PC-3 (cell line): ENCODE results near the gene GABRB3. TPM values are rescaled to one million over a fixed set of nuclear protein-coding genes. Genes with fewer than 3 reads are reported as not detected.

ENCODE experiments used
- ATAC-seq: fragments of 200-7000 bp; cut with Tn5 transposase; 2 replicates; pipeline ENCODE4 v1.9.1; 2020; ENCODE audit warnings: mild to moderate bottlenecking, moderate library complexity
- BruUV-seq: library from RNA; stranded (reverse); fragments of 400-500 nt; replicated peaks from 2 replicates; lab custom pipeline; 2021; lab: Mats Ljungman, UMichigan
- CTCF ChIA-PET: fragments of 300-600 bp; sonication (Branson Sonifier 250); formaldehyde crosslinking; loops from one replicate; lab custom pipeline; 2022; ENCODE audit warnings: antibody characterized with exemption; lab: Charles Lee
- POLR2A ChIA-PET: fragments of 300-600 bp; sonication (Branson Sonifier 250); formaldehyde crosslinking; loops from one replicate; lab custom pipeline; 2022; ENCODE audit warnings: antibody characterized with exemption; ENCODE audit not compliant: unreplicated experiment; lab: Charles Lee
- DNase-seq: peaks from one replicate; pipeline ENCODE4 v3.0.0-alpha.2; 2015
- H2AFZ ChIP-seq: fragments of 300-600 bp; sonication (generic); 2 replicates; pipeline ENCODE4 v1.6.0; 2016; ENCODE audit warnings: antibody characterized with exemption, low read length
- H3F3A ChIP-seq: fragments of 300-600 bp; sonication (generic); one replicate; pipeline ENCODE4 v1.6.0; 2017; ENCODE audit warnings: antibody characterized with exemption, low read length, control low read depth, mild to moderate bottlenecking; ENCODE audit not compliant: unreplicated experiment
- H3K27ac ChIP-seq: fragments of 300-600 bp; sonication (generic); 2 replicates; pipeline ENCODE4 v1.5.1; 2016; ENCODE audit warnings: mild to moderate bottlenecking, low read length
- H3K27me3 ChIP-seq: fragments of 300-600 bp; sonication (generic); 2 replicates; pipeline ENCODE4 v1.6.1; 2016; ENCODE audit warnings: low read length, mixed read lengths
- H3K36me3 ChIP-seq: fragments of 300-600 bp; sonication (generic); 2 replicates; pipeline ENCODE4 v1.6.1; 2016; ENCODE audit warnings: low read depth, mixed run types, low read length, mixed read lengths
- H3K4me1 ChIP-seq: fragments of 300-600 bp; sonication (generic); 2 replicates; pipeline ENCODE4 v1.5.1; 2016; ENCODE audit warnings: low read length; ENCODE audit not compliant: insufficient read depth
- H3K4me2 ChIP-seq: fragments of 300-600 bp; sonication (generic); 2 replicates; pipeline ENCODE4 v1.6.0; 2016; ENCODE audit warnings: low read length
- H3K4me3 ChIP-seq: fragments of 300-600 bp; sonication (generic); 2 replicates; pipeline ENCODE4 v1.5.1; 2016; ENCODE audit warnings: mild to moderate bottlenecking, low read length, mixed read lengths
- H3K79me2 ChIP-seq: fragments of 300-600 bp; sonication (generic); 2 replicates; pipeline ENCODE4 v1.6.1; 2017; ENCODE audit warnings: low read length, mixed read lengths
- H3K9ac ChIP-seq: fragments of 300-600 bp; sonication (generic); 2 replicates; pipeline ENCODE4 v1.6.0; 2016; ENCODE audit warnings: mild to moderate bottlenecking, low read length
- H3K9me2 ChIP-seq: fragments of 300-600 bp; sonication (generic); replicated peaks from 2 replicates; pipeline ENCODE4 v1.6.1; 2016; ENCODE audit warnings: mixed run types, low read length, mixed read lengths
- H3K9me3 ChIP-seq: fragments of 300-600 bp; sonication (generic); 2 replicates; pipeline ENCODE4 v1.6.1; 2016; ENCODE audit warnings: low read length, mixed read lengths
- H4K20me1 ChIP-seq: fragments of 300-600 bp; sonication (generic); 2 replicates; pipeline ENCODE4 v1.6.1; 2016; ENCODE audit warnings: low read length, mixed read lengths
- CTCF ChIP-seq: fragments of 300-600 bp; sonication (generic); conservative IDR thresholded peaks from 2 replicates; pipeline ENCODE4 v1.5.1; 2017; ENCODE audit warnings: antibody characterized with exemption, low read depth, mild to moderate bottlenecking, low read length
- EZH2 ChIP-seq: fragments of 300-600 bp; sonication (generic); IDR thresholded peaks from one replicate; pipeline ENCODE4 v1.6.1; 2017; ENCODE audit warnings: antibody characterized with exemption, mild to moderate bottlenecking, low read length; ENCODE audit not compliant: unreplicated experiment
- EZH2phosphoT487 ChIP-seq: fragments of 300-600 bp; sonication (generic); IDR thresholded peaks from 2 replicates; pipeline ENCODE4 v1.6.1; 2018; ENCODE audit warnings: mild to moderate bottlenecking, antibody characterized with exemption, low read length, borderline replicate concordance
- intact Hi-C: fragments of 100-400 bp; cut with micrococcal nuclease; formaldehyde crosslinking; loops from 2 replicates; pipeline ENCODE4 v1.9.0; 2023
- total RNA-seq: library from RNA; depleted of rRNA; stranded (reverse); fragments of >200 nt; gene quantifications from 2 replicates; pipeline ENCODE4 v1.2.3, GENCODE V29; 2014

GABRB3 gene
- total RNA-seq, 1 experiment from 2014 or later: 6.1 TPM

DNA sequence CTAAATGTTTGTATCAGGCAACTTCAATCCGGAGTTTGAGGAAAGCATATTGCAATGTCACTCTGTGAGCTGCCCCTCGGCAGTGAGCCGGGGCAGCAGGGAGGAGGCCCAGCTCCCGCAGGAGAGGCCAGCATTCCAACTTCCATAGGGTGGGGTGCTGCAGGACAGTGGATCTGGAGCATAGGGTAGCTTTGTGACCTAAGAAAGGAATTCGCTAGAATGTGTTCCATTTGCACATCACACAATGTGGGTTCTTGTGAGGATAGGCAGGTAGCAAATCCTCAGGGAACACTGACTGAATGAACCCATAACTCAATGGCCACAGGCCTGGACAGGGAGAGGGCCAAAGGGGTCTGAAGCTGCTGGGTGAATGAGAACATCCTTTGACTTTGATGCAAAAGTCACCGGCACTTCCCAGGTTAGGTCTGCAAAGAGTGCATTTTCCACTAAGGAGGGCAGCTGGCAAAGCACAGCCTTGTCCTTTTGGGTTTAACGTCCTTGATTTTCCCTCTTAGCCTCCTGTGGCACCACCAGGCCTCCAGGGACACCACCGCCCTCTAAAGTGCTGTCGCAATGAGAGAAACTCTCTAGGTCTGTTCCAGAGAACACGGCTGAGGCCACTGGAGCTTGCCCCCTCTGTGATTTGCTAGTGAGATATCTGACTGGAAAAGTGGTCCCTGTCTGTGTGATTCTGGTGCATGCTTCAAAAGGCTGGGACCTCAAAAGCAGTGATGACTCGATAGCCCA is 36.2 kb downstream of the GABRB3 start:
- Histone ChIP-seq H3K27me3 (peaks cover 10% of the 10 kb centered on the region), H3K4me1 (no peaks in the 10 kb centered on the region), H3K9me3 (no peaks in the 10 kb centered on the region), H3K9me2 (no peaks in the 10 kb centered on the region), H3F3A (no peaks in the 10 kb centered on the region), H3K27ac (no peak overlapping the region), H2AFZ (no peak overlapping the region), H3K79me2 (no peaks in the 10 kb centered on the region), H3K4me3 (no peak overlapping the region), H3K36me3 (no peaks in the 10 kb centered on the region), H3K9ac (no peak overlapping the region), H4K20me1 (no peaks in the 10 kb centered on the region), H3K4me2 (no peak overlapping the region)
- intact Hi-C loops: no loop called here
- ATAC-seq (no peak), DNase-seq (no peak)
- no TSS peak for BruUV-seq
- ChIA-PET CTCF (no interaction called here), POLR2A (no interaction called here)
- TF ChIP-seq EZH2: no peak
- no peak for TF ChIP-seq EZH2phosphoT487

- H3K27ac ChIP-seq: no peak overlapping the region
- TF ChIP-seq EZH2 (no peak), CTCF (no peak), EZH2phosphoT487 (no peak)
- POLR2A ChIA-PET: no interaction called here
- no peak overlapping the region for H3K4me2 ChIP-seq
- intact Hi-C loops: no loop called here
- no peaks in the 10 kb centered on the region for H3K9me3 ChIP-seq
- H3K79me2 ChIP-seq: no peaks in the 10 kb centered on the region
- H2AFZ ChIP-seq: no peak overlapping the region
- CTCF ChIA-PET: no interaction called here
- no TSS peak for BruUV-seq
- H3K4me1 ChIP-seq: no peaks in the 10 kb centered on the region
- no peaks in the 10 kb centered on the region for H3F3A ChIP-seq
- DNase-seq: no peak
- H3K4me3 ChIP-seq: no peak overlapping the region
- no peaks in the 10 kb centered on the region for H3K27me3 ChIP-seq
- no peaks in the 10 kb centered on the region for H3K36me3 ChIP-seq
- no peaks in the 10 kb centered on the region for H4K20me1 ChIP-seq
- no peak for ATAC-seq
- no peaks in the 10 kb centered on the region for H3K9me2 ChIP-seq
- H3K9ac ChIP-seq: no peak overlapping the region
Observed at GRCh38 chr15:26731965-26732364, 40.9 kb downstream of the GABRB3 start.

DNA sequence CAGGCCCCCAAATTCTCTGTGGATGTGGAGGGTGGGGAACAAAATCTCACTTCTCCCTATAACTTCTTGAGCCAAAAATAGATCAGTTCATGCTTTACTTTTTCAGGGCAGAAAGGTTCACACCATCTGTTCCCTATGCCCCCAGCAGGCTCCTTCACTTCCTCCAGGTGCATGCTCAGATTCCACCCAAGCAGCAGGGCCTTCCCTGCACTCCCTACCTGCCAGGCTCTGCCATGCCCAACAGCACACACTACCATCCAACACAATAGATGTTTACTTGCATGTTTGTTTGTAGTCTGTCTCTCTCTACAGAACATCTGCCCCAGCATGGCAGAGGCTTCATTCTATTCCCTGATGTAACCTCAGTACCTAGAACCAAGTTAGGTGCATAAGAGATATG is 43.3 kb downstream of the GABRB3 start:
- ATAC-seq (no peak), DNase-seq (no peak)
- no peaks in the 10 kb centered on the region for H3K36me3 ChIP-seq
- no peaks in the 10 kb centered on the region for H3K9me3 ChIP-seq
- H4K20me1 ChIP-seq: no peaks in the 10 kb centered on the region
- H2AFZ ChIP-seq: no peak overlapping the region
- no peaks in the 10 kb centered on the region for H3K4me1 ChIP-seq
- H3K9me2 ChIP-seq: no peaks in the 10 kb centered on the region
- POLR2A ChIA-PET: no interaction called here
- no peak overlapping the region for H3K4me2 ChIP-seq
- no TSS peak for BruUV-seq
- no peak for TF ChIP-seq CTCF
- no peak for TF ChIP-seq EZH2
- no peak for TF ChIP-seq EZH2phosphoT487
- H3K4me3 ChIP-seq: no peak overlapping the region
- CTCF ChIA-PET: no interaction called here
- intact Hi-C loops: no loop called here
- no peak overlapping the region for H3K27ac ChIP-seq
- H3K9ac ChIP-seq: no peak overlapping the region
- H3F3A ChIP-seq: no peaks in the 10 kb centered on the region
- no peaks in the 10 kb centered on the region for H3K27me3 ChIP-seq
- no peaks in the 10 kb centered on the region for H3K79me2 ChIP-seq
